GM12865 (cell line): ENCODE results near the gene PRR15L.
"Not testable (repeated sequence)": the region's sequence is repeated elsewhere in the genome, so short reads cannot be mapped to it uniquely, and the experiment has no call there.

Experiments used
- DNase-seq: peaks from one replicate; pipeline ENCODE4 v3.0.0; 2010; ENCODE audit warnings: low read depth
- H3K4me3 ChIP-seq: 2 replicates; pipeline ENCODE4 v1.5.1; 2011; ENCODE audit warnings: mild to moderate bottlenecking, low read depth, low read length, control low read depth
- TF ChIP-seq, protein P1 (sequence below): IDR thresholded peaks from 2 replicates; pipeline ENCODE4 v1.5.1; 2011; ENCODE audit warnings: low read length, control low read depth, low read depth, inconsistent platforms; ENCODE audit not compliant: insufficient read depth; ENCODE audit errors: missing control alignments

The PRR15L gene

DNA sequence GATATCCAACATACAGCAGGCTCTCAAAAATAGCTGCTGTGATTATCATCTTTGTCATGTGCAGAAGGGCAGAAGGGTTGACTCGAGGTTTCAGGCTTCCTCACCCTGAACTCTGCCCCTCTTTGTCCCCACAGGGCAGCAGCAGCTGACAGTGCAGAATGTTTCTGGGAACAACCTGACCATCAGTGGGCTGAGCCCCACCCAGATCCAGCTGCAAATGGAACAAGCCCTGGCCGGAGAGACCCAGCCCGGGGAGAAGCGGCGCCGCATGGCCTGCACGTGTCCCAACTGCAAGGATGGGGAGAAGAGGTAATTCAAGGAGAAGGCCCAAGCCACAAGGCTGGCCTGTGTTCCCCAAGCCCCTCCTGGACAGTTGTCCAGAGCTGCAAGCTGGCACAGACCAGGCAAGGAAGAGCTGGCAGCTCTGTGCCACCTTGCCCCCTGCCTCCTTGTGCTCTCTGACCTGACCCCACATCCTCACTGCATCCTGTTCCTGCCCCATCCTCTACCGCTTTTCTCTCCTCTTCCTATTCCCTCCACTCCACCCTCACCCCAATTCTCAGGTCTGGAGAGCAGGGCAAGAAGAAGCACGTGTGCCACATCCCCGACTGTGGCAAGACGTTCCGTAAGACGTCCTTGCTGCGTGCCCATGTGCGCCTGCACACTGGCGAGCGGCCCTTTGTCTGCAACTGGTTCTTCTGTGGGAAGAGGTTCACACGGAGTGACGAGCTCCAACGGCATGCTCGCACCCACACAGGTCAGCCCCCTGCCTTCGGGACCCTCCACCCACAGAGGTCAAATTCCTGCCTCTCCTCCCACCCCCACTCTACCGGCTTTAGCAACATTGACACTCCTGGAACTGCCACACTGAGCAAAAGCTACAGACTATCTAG, 32.7 kb downstream of the PRR15L start:
- TF ChIP-seq, protein P1, sequence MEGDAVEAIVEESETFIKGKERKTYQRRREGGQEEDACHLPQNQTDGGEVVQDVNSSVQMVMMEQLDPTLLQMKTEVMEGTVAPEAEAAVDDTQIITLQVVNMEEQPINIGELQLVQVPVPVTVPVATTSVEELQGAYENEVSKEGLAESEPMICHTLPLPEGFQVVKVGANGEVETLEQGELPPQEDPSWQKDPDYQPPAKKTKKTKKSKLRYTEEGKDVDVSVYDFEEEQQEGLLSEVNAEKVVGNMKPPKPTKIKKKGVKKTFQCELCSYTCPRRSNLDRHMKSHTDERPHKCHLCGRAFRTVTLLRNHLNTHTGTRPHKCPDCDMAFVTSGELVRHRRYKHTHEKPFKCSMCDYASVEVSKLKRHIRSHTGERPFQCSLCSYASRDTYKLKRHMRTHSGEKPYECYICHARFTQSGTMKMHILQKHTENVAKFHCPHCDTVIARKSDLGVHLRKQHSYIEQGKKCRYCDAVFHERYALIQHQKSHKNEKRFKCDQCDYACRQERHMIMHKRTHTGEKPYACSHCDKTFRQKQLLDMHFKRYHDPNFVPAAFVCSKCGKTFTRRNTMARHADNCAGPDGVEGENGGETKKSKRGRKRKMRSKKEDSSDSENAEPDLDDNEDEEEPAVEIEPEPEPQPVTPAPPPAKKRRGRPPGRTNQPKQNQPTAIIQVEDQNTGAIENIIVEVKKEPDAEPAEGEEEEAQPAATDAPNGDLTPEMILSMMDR = no peak
- DNase-seq = no peak
- H3K4me3 ChIP-seq = no peak overlapping the region

DNA sequence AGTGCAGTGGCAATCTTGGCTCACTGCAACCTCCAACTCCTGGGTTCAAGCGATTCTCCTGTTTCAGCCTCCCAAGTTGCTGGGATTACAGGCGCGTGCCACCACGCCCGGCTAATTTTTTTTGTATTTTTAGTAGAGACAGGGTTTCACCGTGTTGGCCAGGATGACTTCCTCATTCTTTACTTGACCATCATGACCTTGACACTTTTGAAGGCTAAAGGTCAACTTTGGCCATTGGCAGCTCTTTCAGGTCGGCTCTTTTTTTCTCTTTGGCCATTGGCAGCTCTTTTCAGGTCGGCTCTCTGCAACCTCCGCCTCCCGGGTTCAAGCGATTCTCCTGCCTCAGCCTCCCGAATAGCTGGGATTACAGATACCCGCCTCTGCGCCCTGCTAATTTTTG, 37.8 kb downstream of the PRR15L start:
- not testable (repeated sequence) for DNase-seq, H3K4me3 ChIP-seq

DNA sequence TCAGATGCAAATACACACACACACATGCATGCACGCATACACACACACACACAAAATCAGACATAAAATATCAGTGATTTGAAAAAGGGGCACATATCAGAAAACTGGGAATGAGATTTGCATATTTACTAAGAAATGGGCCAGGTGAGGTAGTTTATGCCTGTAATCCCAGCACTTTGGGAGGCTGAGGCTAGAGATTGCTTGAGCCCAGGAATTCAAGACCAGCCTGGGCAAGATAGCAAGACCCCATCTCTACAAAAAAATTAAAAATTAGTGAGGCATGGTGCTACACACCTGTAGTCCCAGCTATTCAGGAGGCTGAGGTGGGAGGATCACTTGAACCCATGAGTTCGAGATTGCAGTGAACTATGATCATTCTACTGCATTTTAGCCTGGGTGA, 38.7 kb downstream of the PRR15L start:
- H3K4me3 ChIP-seq = no peak overlapping the region
- TF ChIP-seq, protein P1 = no peak
- DNase-seq = no peak

DNA sequence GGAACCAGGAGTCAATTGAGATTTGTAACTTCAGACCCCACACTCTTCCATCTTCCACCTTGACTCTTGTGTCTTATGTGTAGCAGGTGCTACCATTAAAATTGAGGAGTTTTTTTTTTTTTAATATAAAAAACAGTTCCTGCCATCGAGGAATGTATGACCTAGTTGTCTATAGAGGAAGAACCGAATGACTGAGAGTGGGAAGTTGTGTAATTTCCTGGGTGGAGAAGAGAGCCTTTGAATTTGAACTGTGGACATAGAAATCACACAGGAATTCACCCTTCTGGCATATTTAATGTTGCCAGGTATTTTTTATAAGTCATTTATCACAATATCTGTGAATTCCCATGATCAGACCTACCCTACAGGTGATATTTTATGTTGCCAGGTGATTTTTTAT, 39.7 kb downstream of the PRR15L start:
- TF ChIP-seq, protein P1 = no peak
- no peak for DNase-seq
- no peak overlapping the region for H3K4me3 ChIP-seq

DNA sequence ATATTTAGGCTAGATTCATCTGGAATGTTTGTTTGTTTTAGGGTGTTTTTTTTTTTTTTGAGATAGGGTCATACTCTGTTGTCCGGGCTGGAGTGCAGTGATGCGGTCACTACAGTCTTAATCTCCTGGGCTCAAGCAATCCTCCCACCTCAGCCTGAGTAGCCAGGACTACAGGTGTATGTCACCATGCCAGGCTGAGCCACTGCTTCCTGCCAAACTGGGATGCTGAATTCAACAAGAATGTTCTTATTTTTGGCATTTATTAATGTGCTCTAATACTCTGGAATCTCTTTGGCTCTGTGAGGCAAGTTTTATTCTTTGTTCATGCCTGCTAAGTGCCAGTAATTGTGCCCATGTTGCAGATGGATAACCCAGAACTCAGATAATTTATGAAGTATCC, 40.1 kb downstream of the PRR15L start:
- no peak overlapping the region for H3K4me3 ChIP-seq
- TF ChIP-seq, protein P1 = no peak
- no peak for DNase-seq

DNA sequence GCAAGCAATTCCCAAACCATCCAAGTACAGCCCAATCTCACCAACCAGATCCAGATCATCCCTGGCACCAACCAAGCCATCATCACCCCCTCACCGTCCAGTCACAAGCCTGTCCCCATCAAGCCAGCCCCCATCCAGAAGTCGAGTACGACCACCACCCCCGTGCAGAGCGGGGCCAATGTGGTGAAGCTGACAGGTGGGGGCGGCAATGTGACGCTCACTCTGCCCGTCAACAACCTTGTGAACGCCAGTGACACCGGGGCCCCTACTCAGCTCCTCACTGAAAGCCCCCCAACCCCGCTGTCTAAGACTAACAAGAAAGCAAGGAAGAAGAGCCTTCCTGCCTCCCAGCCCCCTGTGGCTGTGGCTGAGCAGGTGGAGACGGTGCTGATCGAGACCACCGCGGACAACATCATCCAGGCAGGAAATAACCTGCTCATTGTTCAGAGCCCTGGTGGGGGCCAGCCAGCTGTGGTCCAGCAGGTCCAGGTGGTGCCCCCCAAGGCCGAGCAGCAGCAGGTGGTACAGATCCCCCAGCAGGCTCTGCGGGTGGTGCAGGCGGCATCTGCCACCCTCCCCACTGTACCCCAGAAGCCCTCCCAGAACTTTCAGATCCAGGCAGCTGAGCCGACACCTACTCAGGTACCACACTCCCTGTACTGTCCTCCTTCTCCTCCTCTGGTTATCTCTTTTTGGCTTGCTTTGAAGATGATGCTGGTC, 41.0 kb downstream of the PRR15L start:
- TF ChIP-seq, protein P1 = no peak
- no peak for DNase-seq
- H3K4me3 ChIP-seq = no peak overlapping the region

DNA sequence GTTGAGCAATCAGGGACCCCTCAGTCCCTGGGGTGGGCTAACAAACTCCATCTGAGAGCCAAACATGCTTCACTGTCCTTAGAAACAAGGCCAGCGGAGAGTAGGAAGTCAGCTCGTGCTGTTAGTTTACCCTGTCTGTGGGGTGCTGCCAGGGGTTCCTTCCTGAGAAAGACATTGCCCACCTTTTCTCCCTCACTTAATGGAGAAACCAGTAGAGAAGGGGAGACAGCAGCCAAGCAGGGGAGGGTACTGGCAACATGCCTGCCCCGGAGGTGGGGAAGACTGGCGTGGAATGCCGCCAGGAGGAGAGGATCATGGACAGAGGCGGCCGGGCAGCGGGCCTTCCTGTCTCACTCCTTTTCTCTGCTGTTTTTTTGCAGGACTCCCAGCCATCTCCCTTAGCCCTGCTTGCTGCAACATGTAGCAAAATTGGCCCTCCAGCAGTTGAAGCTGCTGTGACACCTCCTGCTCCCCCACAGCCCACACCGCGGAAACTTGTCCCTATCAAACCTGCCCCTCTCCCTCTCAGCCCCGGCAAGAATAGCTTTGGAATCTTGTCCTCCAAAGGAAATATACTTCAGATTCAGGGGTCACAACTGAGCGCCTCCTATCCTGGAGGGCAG, 41.8 kb downstream of the PRR15L start:
- TF ChIP-seq, protein P1 = no peak
- no peak for DNase-seq
- no peak overlapping the region for H3K4me3 ChIP-seq
